Measurements from ENCODE around the gene ATP5PB. TPM values are rescaled to one million over a fixed set of nuclear protein-coding genes. Genes with fewer than 3 reads are reported as not detected.
A peak's percentile ranks its signal among the peaks of the same experiment; 100 is the strongest.

Gene ATP5PB
- total RNA-seq, 5 donors from 2014 or later (not counting 1 experiment from before 2014, with no cell fraction given) = 88.1 to 129 (median 118) TPM

DNA sequence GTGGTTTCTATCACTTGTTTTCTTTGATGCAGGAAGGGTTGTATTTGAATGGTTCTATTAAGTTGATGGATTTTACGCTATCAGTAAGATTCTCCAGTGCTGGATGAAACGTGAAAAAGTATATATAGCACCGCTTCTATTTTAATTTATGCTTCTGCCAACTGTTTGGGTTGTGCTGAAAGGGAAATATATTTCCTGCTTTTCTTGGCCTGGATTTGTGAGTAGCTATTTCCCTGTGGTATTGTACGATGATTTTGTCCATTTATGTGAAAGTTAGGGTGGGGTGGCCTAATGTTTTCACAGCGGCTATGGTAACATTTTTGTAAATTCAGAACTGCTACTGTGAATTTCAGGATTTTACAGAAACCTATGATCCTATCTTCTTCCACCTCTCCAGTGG, 24.8 kb downstream of the ATP5PB start:
- WGBS (ENCODE audit: insufficient coverage) = 62% methylated on average over 3 of the region's 5 CpGs
- ATAC-seq (replicated peaks in 1 of 4) = no peak
- peak overlapping the region; percentile 50 to 54 for H3K4me3 ChIP-seq (ENCODE audit: control insufficient read depth in 1 of 2, extremely low read depth in 1 of 2, low read length in 1 of 2)

DNA sequence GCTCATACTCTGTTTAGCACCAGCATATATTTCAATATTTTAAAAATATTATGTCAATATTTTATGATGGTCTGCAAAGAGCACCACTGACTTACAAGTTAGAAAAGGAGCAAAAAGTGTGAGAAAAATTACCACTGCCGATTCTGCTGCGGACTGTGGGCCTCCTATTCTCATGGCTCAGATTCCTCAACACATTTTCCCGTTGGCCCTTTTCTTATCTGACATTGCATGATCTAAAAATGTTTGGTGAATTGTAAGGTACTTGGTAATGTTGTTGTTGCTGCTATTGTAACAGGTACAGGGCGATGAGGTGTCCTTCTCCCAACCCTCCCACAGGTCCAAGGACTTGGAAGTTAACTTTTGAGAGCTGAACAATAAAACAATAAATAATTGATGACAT, 25.3 kb downstream of the ATP5PB start:
- ChIA-PET POLR2A (interaction anchor here in 1 of 2 donors (0.8 kb wide), 1 partner anchor 12 kb away, joined by 3 read pairs; no protein-coding TSS in a partner anchor), CTCF (interaction anchor here in 1 of 2 donors (1.2 to 3.3 kb wide), 2 partner anchors 26 to 33 kb away, joined by 4 to 32 read pairs; partner anchors contain the start of genes ATP5PB and WDR77)
- peak overlapping the region; percentile 50 to 54 for H3K4me3 ChIP-seq (ENCODE audit: control insufficient read depth in 1 of 2, extremely low read depth in 1 of 2, low read length in 1 of 2)
- ATAC-seq (replicated peaks in 1 of 4) (no peak), DNase-seq (no peak)
- no CpG with 5 or more reads among the region's 4 CpGs for WGBS (ENCODE audit: insufficient coverage)
- Mint-ChIP-seq H3K27me3 (no peaks in the 10 kb centered on the region), H3K4me1 (peaks cover 50 to 55% (median 53%) of the 10 kb centered on the region in 3 donors), H3K36me3 (peaks cover 18% of the 10 kb centered on the region), H3K9me3 (peaks cover 0 to 5% (median 0%) of the 10 kb centered on the region in 3 donors), H3K4me3 (peak overlapping the region; percentile 83 to 91 (median 89)), H3K27ac (peak overlapping the region; percentile 84 to 95)
- H3K27me3 ChIP-seq (replicated peaks in 1 of 2; ENCODE audit: control insufficient read depth in 2 of 2, extremely low read depth in 1 of 2, insufficient read depth in 2 of 2, low read length in 1 of 2) = no peaks in the 10 kb centered on the region
- H3K4me1 ChIP-seq (ENCODE audit: control insufficient read depth in 1 of 2, extremely low read depth in 1 of 2, insufficient read depth in 2 of 2, low read length in 2 of 2) = peaks cover 64 to 69% of the 10 kb centered on the region in 2 experiments
- peaks cover 0 to 9% of the 10 kb centered on the region in 2 donors for H3K36me3 ChIP-seq (ENCODE audit: control insufficient read depth in 2 of 2, extremely low read depth in 1 of 2, insufficient read depth in 1 of 2, low read length in 1 of 2)
- H3K27ac ChIP-seq (ENCODE audit: low read length) = peak overlapping the region; percentile 77
- no peaks in the 10 kb centered on the region for H3K9me3 ChIP-seq

More for the DNA sequence above, 24.8 kb downstream of the ATP5PB start:
- Mint-ChIP-seq H3K27me3 (no peaks in the 10 kb centered on the region), H3K36me3 (peaks cover 18% of the 10 kb centered on the region), H3K4me1 (peaks cover 48 to 55% (median 53%) of the 10 kb centered on the region in 3 donors), H3K9me3 (peaks cover 0 to 5% (median 0%) of the 10 kb centered on the region in 3 donors), H3K27ac (peak overlapping the region; percentile 84 to 95), H3K4me3 (peak overlapping the region; percentile 83 to 91 (median 89))
- POLR2A ChIA-PET = no interaction called here
- CTCF ChIA-PET = interaction anchor here in 1 of 2 donors (1.2 kb wide), 1 partner anchor 26 kb away, joined by 4 read pairs; the partner anchor contains the start of genes ATP5PB and WDR77
- peaks cover 0 to 9% of the 10 kb centered on the region in 2 donors for H3K36me3 ChIP-seq (ENCODE audit: control insufficient read depth in 2 of 2, extremely low read depth in 1 of 2, insufficient read depth in 1 of 2, low read length in 1 of 2)
- H3K27ac ChIP-seq (ENCODE audit: low read length) = peak overlapping the region; percentile 77
- H3K9me3 ChIP-seq = no peaks in the 10 kb centered on the region
- peaks cover 67 to 71% of the 10 kb centered on the region in 2 experiments for H3K4me1 ChIP-seq (ENCODE audit: control insufficient read depth in 1 of 2, extremely low read depth in 1 of 2, insufficient read depth in 2 of 2, low read length in 2 of 2)
- DNase-seq = no peak
- H3K27me3 ChIP-seq (replicated peaks in 1 of 2; ENCODE audit: control insufficient read depth in 2 of 2, extremely low read depth in 1 of 2, insufficient read depth in 2 of 2, low read length in 1 of 2) = no peaks in the 10 kb centered on the region

GRCh38 chr1:111475701-111476100, 26.4 kb downstream of the ATP5PB start:
- Mint-ChIP-seq H3K27me3 (no peaks in the 10 kb centered on the region), H3K36me3 (peaks cover 18% of the 10 kb centered on the region), H3K4me3 (peak overlapping the region; percentile 83 to 91 (median 89)), H3K27ac (peak overlapping the region; percentile 84 to 95), H3K4me1 (peaks cover 50 to 59% (median 55%) of the 10 kb centered on the region in 3 donors), H3K9me3 (peaks cover 0 to 5% (median 0%) of the 10 kb centered on the region in 3 donors)
- DNase-seq = peak in 3 of 35 experiments; percentile 4 to 37 (median 9)
- H3K27me3 ChIP-seq (replicated peaks in 1 of 2; ENCODE audit: control insufficient read depth in 2 of 2, extremely low read depth in 1 of 2, insufficient read depth in 2 of 2, low read length in 1 of 2) = no peaks in the 10 kb centered on the region
- peak overlapping the region in 1 of 2 donors; percentile 50 for H3K4me3 ChIP-seq (ENCODE audit: control insufficient read depth in 1 of 2, extremely low read depth in 1 of 2, low read length in 1 of 2)
- H3K4me1 ChIP-seq (ENCODE audit: control insufficient read depth in 1 of 2, extremely low read depth in 1 of 2, insufficient read depth in 2 of 2, low read length in 2 of 2) = peaks cover 52 to 57% of the 10 kb centered on the region in 2 experiments
- ATAC-seq (replicated peaks in 1 of 4) = no peak
- ChIA-PET POLR2A (no interaction called here), CTCF (interaction anchor here (0.6 to 3.3 kb wide), 2 partner anchors 32 to 212 kb away, joined by 4 to 32 read pairs; no protein-coding TSS in a partner anchor)
- 65% methylated on average over 3 of the region's 5 CpGs for WGBS (ENCODE audit: insufficient coverage)
- H3K36me3 ChIP-seq (ENCODE audit: control insufficient read depth in 2 of 2, extremely low read depth in 1 of 2, insufficient read depth in 1 of 2, low read length in 1 of 2) = peaks cover 0 to 9% of the 10 kb centered on the region in 2 donors
- H3K27ac ChIP-seq (ENCODE audit: low read length) = peak overlapping the region; percentile 77
- H3K9me3 ChIP-seq = no peaks in the 10 kb centered on the region

GRCh38 chr1:111476214-111476613, 26.9 kb downstream of the ATP5PB start:
- ChIA-PET CTCF (interaction anchor here (0.5 to 3.3 kb wide), 4 partner anchors 31 to 670 kb away, joined by 4 to 32 read pairs (median 4); no protein-coding TSS in a partner anchor), POLR2A (no interaction called here)
- peak overlapping the region in 1 of 2 donors; percentile 50 for H3K4me3 ChIP-seq (ENCODE audit: control insufficient read depth in 1 of 2, extremely low read depth in 1 of 2, low read length in 1 of 2)
- no peaks in the 10 kb centered on the region for H3K27me3 ChIP-seq (replicated peaks in 1 of 2; ENCODE audit: control insufficient read depth in 2 of 2, extremely low read depth in 1 of 2, insufficient read depth in 2 of 2, low read length in 1 of 2)
- peak overlapping the region; percentile 83 to 91 (median 89) for H3K4me3 Mint-ChIP-seq
- ATAC-seq (replicated peaks in 1 of 4) = no peak
- H3K36me3 ChIP-seq (ENCODE audit: control insufficient read depth in 2 of 2, extremely low read depth in 1 of 2, insufficient read depth in 1 of 2, low read length in 1 of 2) = peaks cover 0 to 9% of the 10 kb centered on the region in 2 donors
- no peaks in the 10 kb centered on the region for H3K27me3 Mint-ChIP-seq
- no peaks in the 10 kb centered on the region for H3K9me3 ChIP-seq
- H3K36me3 Mint-ChIP-seq = peaks cover 18% of the 10 kb centered on the region
- peaks cover 0 to 5% (median 0%) of the 10 kb centered on the region in 3 donors for H3K9me3 Mint-ChIP-seq
- peaks cover 50 to 61% (median 55%) of the 10 kb centered on the region in 3 donors for H3K4me1 Mint-ChIP-seq
- peak overlapping the region; percentile 77 for H3K27ac ChIP-seq (ENCODE audit: low read length)
- peak overlapping the region; percentile 84 to 95 for H3K27ac Mint-ChIP-seq
- DNase-seq = no peak
- H3K4me1 ChIP-seq (ENCODE audit: control insufficient read depth in 1 of 2, extremely low read depth in 1 of 2, insufficient read depth in 2 of 2, low read length in 2 of 2) = peaks cover 47 to 56% of the 10 kb centered on the region in 2 experiments

DNA sequence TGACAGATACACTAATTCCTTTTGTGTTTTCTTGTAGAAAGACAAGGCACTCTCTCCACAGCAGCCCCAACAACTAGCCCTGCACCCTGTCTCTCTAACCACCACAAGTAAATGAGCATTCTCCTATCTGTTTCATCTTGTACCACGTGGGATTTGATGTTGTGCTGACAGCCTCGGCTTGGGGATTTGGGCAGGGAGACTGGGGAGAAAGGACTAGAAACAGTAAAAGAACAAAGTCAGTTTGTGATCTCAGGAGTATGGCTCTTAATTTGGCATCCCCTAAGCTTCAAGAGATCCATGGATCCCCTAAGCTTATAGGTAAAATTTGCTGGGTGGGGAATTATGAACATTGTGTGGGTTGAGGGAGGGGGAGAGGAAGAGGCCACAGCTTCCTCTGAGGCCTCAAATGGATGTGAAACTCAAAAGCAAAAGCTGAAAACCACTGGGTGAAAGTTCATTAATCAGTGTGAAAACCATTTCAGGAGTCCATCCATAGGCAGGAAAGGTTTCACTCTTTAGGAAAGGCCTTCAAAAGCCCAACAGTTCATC, 27.6 kb downstream of the ATP5PB start:
- peak; percentile 80 to 88 (median 86) for ATAC-seq (replicated peaks in 1 of 4)
- H3K4me1 ChIP-seq (ENCODE audit: control insufficient read depth in 1 of 2, extremely low read depth in 1 of 2, insufficient read depth in 2 of 2, low read length in 2 of 2) = peaks cover 41 to 51% of the 10 kb centered on the region in 2 experiments
- DNase-seq = peak in 34 of 35 experiments; percentile 9 to 68 (median 36)
- H3K9me3 ChIP-seq = no peaks in the 10 kb centered on the region
- peaks cover 0 to 9% of the 10 kb centered on the region in 2 donors for H3K36me3 ChIP-seq (ENCODE audit: control insufficient read depth in 2 of 2, extremely low read depth in 1 of 2, insufficient read depth in 1 of 2, low read length in 1 of 2)
- ChIA-PET CTCF (interaction anchor here (0.5 to 3.3 kb wide), 8 partner anchors 19 to 671 kb away, joined by 3 to 32 read pairs (median 4); no protein-coding TSS in a partner anchor), POLR2A (interaction anchor here (0.6 to 0.9 kb wide), 3 partner anchors 32 to 1848 kb away, joined by 3 to 4 read pairs (median 4); no protein-coding TSS in a partner anchor)
- H3K27me3 Mint-ChIP-seq = no peaks in the 10 kb centered on the region
- peak overlapping the region; percentile 83 to 91 (median 89) for H3K4me3 Mint-ChIP-seq
- peaks cover 55 to 67% (median 56%) of the 10 kb centered on the region in 3 donors for H3K4me1 Mint-ChIP-seq
- peaks cover 0 to 5% (median 0%) of the 10 kb centered on the region in 3 donors for H3K9me3 Mint-ChIP-seq
- peak overlapping the region; percentile 84 to 95 for H3K27ac Mint-ChIP-seq
- peak overlapping the region; percentile 77 for H3K27ac ChIP-seq (ENCODE audit: low read length)
- H3K27me3 ChIP-seq (replicated peaks in 1 of 2; ENCODE audit: control insufficient read depth in 2 of 2, extremely low read depth in 1 of 2, insufficient read depth in 2 of 2, low read length in 1 of 2) = no peaks in the 10 kb centered on the region
- no CpG with 5 or more reads among the region's 2 CpGs for WGBS (ENCODE audit: insufficient coverage)
- peaks cover 18% of the 10 kb centered on the region for H3K36me3 Mint-ChIP-seq
- peak overlapping the region; percentile 1 to 50 for H3K4me3 ChIP-seq (ENCODE audit: control insufficient read depth in 1 of 2, extremely low read depth in 1 of 2, low read length in 1 of 2)

DNA sequence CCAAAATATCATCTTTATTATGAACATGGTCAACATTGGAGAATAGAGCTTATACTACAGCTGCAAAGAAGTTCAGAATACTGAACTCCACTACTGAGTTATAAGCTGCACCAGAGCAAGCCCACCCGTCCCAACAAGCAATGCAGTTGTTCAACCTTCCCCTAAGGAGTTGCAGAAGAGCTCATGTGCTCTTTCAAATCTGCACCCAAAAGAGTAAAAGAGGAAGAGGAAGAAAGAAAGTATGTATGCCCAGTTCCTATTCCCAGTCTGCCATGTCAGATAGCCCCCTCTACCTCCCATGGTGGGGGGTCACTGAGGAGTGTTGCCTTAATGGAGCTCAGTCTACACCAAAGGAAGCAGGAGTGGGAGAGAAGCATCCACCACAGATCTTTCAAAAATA, 31.4 kb downstream of the ATP5PB start:
- peaks cover 18 to 29% of the 10 kb centered on the region in 2 experiments for H3K4me1 ChIP-seq (ENCODE audit: control insufficient read depth in 1 of 2, extremely low read depth in 1 of 2, insufficient read depth in 2 of 2, low read length in 2 of 2)
- Mint-ChIP-seq H3K4me3 (no peak overlapping the region), H3K9me3 (peaks cover 0 to 5% (median 0%) of the 10 kb centered on the region in 3 donors), H3K27me3 (no peaks in the 10 kb centered on the region), H3K27ac (no peak overlapping the region), H3K4me1 (peaks cover 46 to 64% (median 51%) of the 10 kb centered on the region in 3 donors), H3K36me3 (peaks cover 13% of the 10 kb centered on the region)
- no CpG with 5 or more reads among the region's 1 CpG for WGBS (ENCODE audit: insufficient coverage)
- ATAC-seq (replicated peaks in 1 of 4) (no peak), DNase-seq (no peak)
- H3K4me3 ChIP-seq (ENCODE audit: control insufficient read depth in 1 of 2, extremely low read depth in 1 of 2, low read length in 1 of 2) = no peak overlapping the region
- H3K27ac ChIP-seq (ENCODE audit: low read length) = no peak overlapping the region
- no peaks in the 10 kb centered on the region for H3K27me3 ChIP-seq (replicated peaks in 1 of 2; ENCODE audit: control insufficient read depth in 2 of 2, extremely low read depth in 1 of 2, insufficient read depth in 2 of 2, low read length in 1 of 2)
- POLR2A ChIA-PET = interaction anchor here in 1 of 2 donors (0.6 kb wide), 1 partner anchor 52 kb away, joined by 3 read pairs; no protein-coding TSS in a partner anchor
- peaks cover 0 to 9% of the 10 kb centered on the region in 2 donors for H3K36me3 ChIP-seq (ENCODE audit: control insufficient read depth in 2 of 2, extremely low read depth in 1 of 2, insufficient read depth in 1 of 2, low read length in 1 of 2)
- CTCF ChIA-PET = interaction anchor here (0.7 to 1.4 kb wide), 3 partner anchors 27 to 288 kb away, joined by 3 to 4 read pairs (median 3); no protein-coding TSS in a partner anchor
- H3K9me3 ChIP-seq = no peaks in the 10 kb centered on the region

Measured in T-cell (primary cell).